MM.1S (cell line): ENCODE measurements around the gene WWC2.

Experiments used
- DNase-seq: peaks from one replicate; pipeline ENCODE4 v3.0.0-alpha.2; 2015
- H2AFZ ChIP-seq: fragments of 300-600 bp; sonication (generic); 2 replicates; pipeline ENCODE4 v1.6.0; 2016; ENCODE audit warnings: antibody characterized with exemption, low read length
- H3F3A ChIP-seq: fragments of 300-600 bp; sonication (generic); 2 replicates; pipeline ENCODE4 v1.6.1; 2016; ENCODE audit warnings: mild to moderate bottlenecking, antibody characterized with exemption, low read length, moderate library complexity, mixed read lengths; ENCODE audit not compliant: insufficient read depth
- H3K27ac ChIP-seq: fragments of 300-600 bp; sonication (generic); 2 replicates; pipeline ENCODE4 v1.5.1; 2016; ENCODE audit warnings: mild to moderate bottlenecking, low read length
- H3K27me3 ChIP-seq: fragments of 300-600 bp; sonication (generic); replicated peaks from 2 replicates; pipeline ENCODE4 v1.6.0; 2016; ENCODE audit warnings: low read length; ENCODE audit not compliant: insufficient read depth
- H3K36me3 ChIP-seq: fragments of 300-600 bp; sonication (generic); replicated peaks from 2 replicates; pipeline ENCODE4 v1.6.1; 2016; ENCODE audit warnings: mild to moderate bottlenecking, low read length, mixed read lengths; ENCODE audit not compliant: insufficient read depth
- H3K4me1 ChIP-seq: fragments of 300-600 bp; sonication (generic); 2 replicates; pipeline ENCODE4 v1.6.1; 2016; ENCODE audit warnings: low read length, mixed read lengths
- H3K4me2 ChIP-seq: fragments of 300-600 bp; sonication (generic); 2 replicates; pipeline ENCODE4 v1.6.0; 2016; ENCODE audit warnings: low read depth, low read length
- H3K4me3 ChIP-seq: fragments of 300-600 bp; sonication (generic); 2 replicates; pipeline ENCODE4 v1.5.1; 2016; ENCODE audit warnings: low read length, mixed read lengths
- H3K79me2 ChIP-seq: fragments of 300-600 bp; sonication (generic); 2 replicates; pipeline ENCODE4 v1.6.1; 2016; ENCODE audit warnings: mixed run types, low read length, mixed read lengths
- H3K9ac ChIP-seq: fragments of 300-600 bp; sonication (generic); 2 replicates; pipeline ENCODE4 v1.6.1; 2016; ENCODE audit warnings: low read length, mixed read lengths
- H3K9me2 ChIP-seq: fragments of 300-600 bp; sonication (generic); replicated peaks from 2 replicates; pipeline ENCODE4 v1.6.1; 2016; ENCODE audit warnings: mild to moderate bottlenecking, low read length, mixed read lengths; ENCODE audit not compliant: insufficient read depth
- H3K9me3 ChIP-seq: fragments of 300-600 bp; sonication (generic); replicated peaks from 2 replicates; pipeline ENCODE4 v1.6.1; 2016; ENCODE audit warnings: mild to moderate bottlenecking, low read length, mixed read lengths; ENCODE audit not compliant: insufficient read depth
- H4K20me1 ChIP-seq: fragments of 300-600 bp; sonication (generic); 2 replicates; pipeline ENCODE4 v1.6.1; 2016; ENCODE audit warnings: mild to moderate bottlenecking, low read length, moderate library complexity, mixed read lengths; ENCODE audit not compliant: insufficient read depth
- EZH2 ChIP-seq: fragments of 300-600 bp; sonication (generic); optimal IDR thresholded peaks from 2 replicates; pipeline ENCODE3; 2017; ENCODE audit warnings: low read depth, mild to moderate bottlenecking, antibody characterized with exemption, low read length, mixed read lengths
- EZH2phosphoT487 ChIP-seq: fragments of 300-600 bp; sonication (generic); IDR thresholded peaks from 2 replicates; pipeline ENCODE4 v1.6.1; 2018; ENCODE audit warnings: antibody characterized with exemption, low read length
- TF ChIP-seq, protein P1 (sequence below): fragments of 300-600 bp; sonication (generic); IDR thresholded peaks from 2 replicates; pipeline ENCODE4 v1.5.1; 2016; ENCODE audit warnings: antibody characterized with exemption, low read length, mixed read lengths

Gene WWC2

GRCh38 chr4:183288955-183289354 lies 189.9 kb downstream of the WWC2 start:
- no peak for DNase-seq
- Histone ChIP-seq H3K36me3 (no peaks in the 10 kb centered on the region), H3F3A (no peaks in the 10 kb centered on the region)

GRCh38 chr4:183289688-183290087 lies 190.6 kb downstream of the WWC2 start:
- H3K9me3 ChIP-seq: no peaks in the 10 kb centered on the region
- H3K79me2 ChIP-seq: no peaks in the 10 kb centered on the region
- TF ChIP-seq EZH2phosphoT487 (no peak), EZH2 (no peak)
- TF ChIP-seq, protein P1, sequence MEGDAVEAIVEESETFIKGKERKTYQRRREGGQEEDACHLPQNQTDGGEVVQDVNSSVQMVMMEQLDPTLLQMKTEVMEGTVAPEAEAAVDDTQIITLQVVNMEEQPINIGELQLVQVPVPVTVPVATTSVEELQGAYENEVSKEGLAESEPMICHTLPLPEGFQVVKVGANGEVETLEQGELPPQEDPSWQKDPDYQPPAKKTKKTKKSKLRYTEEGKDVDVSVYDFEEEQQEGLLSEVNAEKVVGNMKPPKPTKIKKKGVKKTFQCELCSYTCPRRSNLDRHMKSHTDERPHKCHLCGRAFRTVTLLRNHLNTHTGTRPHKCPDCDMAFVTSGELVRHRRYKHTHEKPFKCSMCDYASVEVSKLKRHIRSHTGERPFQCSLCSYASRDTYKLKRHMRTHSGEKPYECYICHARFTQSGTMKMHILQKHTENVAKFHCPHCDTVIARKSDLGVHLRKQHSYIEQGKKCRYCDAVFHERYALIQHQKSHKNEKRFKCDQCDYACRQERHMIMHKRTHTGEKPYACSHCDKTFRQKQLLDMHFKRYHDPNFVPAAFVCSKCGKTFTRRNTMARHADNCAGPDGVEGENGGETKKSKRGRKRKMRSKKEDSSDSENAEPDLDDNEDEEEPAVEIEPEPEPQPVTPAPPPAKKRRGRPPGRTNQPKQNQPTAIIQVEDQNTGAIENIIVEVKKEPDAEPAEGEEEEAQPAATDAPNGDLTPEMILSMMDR: no peak
- H4K20me1 ChIP-seq: no peaks in the 10 kb centered on the region
- H3K9ac ChIP-seq: no peak overlapping the region
- no peak overlapping the region for H3K27ac ChIP-seq
- H3K4me3 ChIP-seq: no peak overlapping the region
- no peak overlapping the region for H2AFZ ChIP-seq
- no peaks in the 10 kb centered on the region for H3K36me3 ChIP-seq
- no peaks in the 10 kb centered on the region for H3K9me2 ChIP-seq
- no peaks in the 10 kb centered on the region for H3K4me1 ChIP-seq
- H3K27me3 ChIP-seq: no peaks in the 10 kb centered on the region
- no peaks in the 10 kb centered on the region for H3F3A ChIP-seq
- no peak for DNase-seq
- H3K4me2 ChIP-seq: no peak overlapping the region

More at GRCh38 chr4:183288955-183289354, 189.9 kb downstream of the WWC2 start:
- no peak overlapping the region for H3K4me3 ChIP-seq
- H3K27me3 ChIP-seq: no peaks in the 10 kb centered on the region
- TF ChIP-seq EZH2 (no peak), EZH2phosphoT487 (no peak)
- TF ChIP-seq, protein P1: no peak
- no peak overlapping the region for H3K4me2 ChIP-seq
- no peaks in the 10 kb centered on the region for H3K79me2 ChIP-seq
- no peaks in the 10 kb centered on the region for H3K9me3 ChIP-seq
- no peaks in the 10 kb centered on the region for H3K4me1 ChIP-seq
- no peak overlapping the region for H2AFZ ChIP-seq
- H3K9me2 ChIP-seq: no peaks in the 10 kb centered on the region
- H3K27ac ChIP-seq: no peak overlapping the region
- no peak overlapping the region for H3K9ac ChIP-seq
- H4K20me1 ChIP-seq: no peaks in the 10 kb centered on the region

- no peak overlapping the region for H3K4me2 ChIP-seq
- DNase-seq: no peak
- no peak overlapping the region for H3K4me3 ChIP-seq
- no peaks in the 10 kb centered on the region for H4K20me1 ChIP-seq
- H3K4me1 ChIP-seq: no peaks in the 10 kb centered on the region
- no peak overlapping the region for H2AFZ ChIP-seq
- H3K27ac ChIP-seq: no peak overlapping the region
- no peaks in the 10 kb centered on the region for H3F3A ChIP-seq
- no peak overlapping the region for H3K9ac ChIP-seq
- no peaks in the 10 kb centered on the region for H3K9me2 ChIP-seq
- H3K36me3 ChIP-seq: no peaks in the 10 kb centered on the region
- H3K27me3 ChIP-seq: no peaks in the 10 kb centered on the region
- no peaks in the 10 kb centered on the region for H3K9me3 ChIP-seq
- TF ChIP-seq, protein P1: no peak
- TF ChIP-seq EZH2phosphoT487: no peak
- no peak for TF ChIP-seq EZH2
- H3K79me2 ChIP-seq: no peaks in the 10 kb centered on the region
These were observed 192.0 kb downstream of the WWC2 start for GRCh38 chr4:183291070-183291469.
